H1 (cell line): Measurements from ENCODE around the gene CHRD. TPM values are rescaled to one million over a fixed set of nuclear protein-coding genes. Genes with fewer than 3 reads are reported as not detected.

Source experiments
- SP1 ChIP-seq: IDR thresholded peaks from 2 replicates; pipeline ENCODE4 v1.6.1; 2011; ENCODE audit warnings: low read depth, low read length
- TAF7 ChIP-seq: optimal IDR thresholded peaks from 2 replicates; pipeline ENCODE3; 2011; ENCODE audit warnings: low read depth, mild to moderate bottlenecking, inconsistent platforms, low read length, moderate library complexity, borderline replicate concordance
- ZNF274 ChIP-seq: IDR thresholded peaks from 2 replicates; pipeline ENCODE4 v1.7.0; 2012; ENCODE audit warnings: low read length, borderline replicate concordance; ENCODE audit errors: extremely low read depth
- polyA plus RNA-seq, 7 experiments: library from polyadenylated mRNA; depleted of rRNA in 3 of 7; stranded (reverse) in 5 of 7; unstranded in 2 of 7; fragments of >200 nt in 5 of 7; fragments of 200-250 nt in 2 of 7; gene quantifications; 1 replicate in 5 of 7; 2 replicates in 1 of 7; 4 replicates in 1 of 7; pipeline versions ENCODE4 v1.2.1 to v1.2.3, GENCODE V29; 2011 to 2013; ENCODE audit warnings: missing spikeins in 2 of 7, mixed read lengths in 2 of 7
- total RNA-seq: library from RNA; stranded (reverse); fragmentation: NEBNext Ultra II Directional; extraction: Animal tissue kit (Norgen Biotek cat#: 25700); gene quantifications from 2 replicates; pipeline ENCODE4 v1.2.1, GENCODE V29; 2021
- TF ChIP-seq, protein P1 (sequence below): fragments of 300-600 bp; sonication (generic); IDR thresholded peaks from 2 replicates; pipeline ENCODE4 v1.7.1; 2012; ENCODE audit warnings: low read length, moderate library complexity, mild to moderate bottlenecking, inconsistent platforms; ENCODE audit not compliant: insufficient replicate concordance

The CHRD gene
- total and polyA plus RNA-seq, 2 of the 8 experiments (the other 6 are each of a cell fraction or from before 2014, with no cell fraction given), result 0.62 to 0.86 TPM

DNA sequence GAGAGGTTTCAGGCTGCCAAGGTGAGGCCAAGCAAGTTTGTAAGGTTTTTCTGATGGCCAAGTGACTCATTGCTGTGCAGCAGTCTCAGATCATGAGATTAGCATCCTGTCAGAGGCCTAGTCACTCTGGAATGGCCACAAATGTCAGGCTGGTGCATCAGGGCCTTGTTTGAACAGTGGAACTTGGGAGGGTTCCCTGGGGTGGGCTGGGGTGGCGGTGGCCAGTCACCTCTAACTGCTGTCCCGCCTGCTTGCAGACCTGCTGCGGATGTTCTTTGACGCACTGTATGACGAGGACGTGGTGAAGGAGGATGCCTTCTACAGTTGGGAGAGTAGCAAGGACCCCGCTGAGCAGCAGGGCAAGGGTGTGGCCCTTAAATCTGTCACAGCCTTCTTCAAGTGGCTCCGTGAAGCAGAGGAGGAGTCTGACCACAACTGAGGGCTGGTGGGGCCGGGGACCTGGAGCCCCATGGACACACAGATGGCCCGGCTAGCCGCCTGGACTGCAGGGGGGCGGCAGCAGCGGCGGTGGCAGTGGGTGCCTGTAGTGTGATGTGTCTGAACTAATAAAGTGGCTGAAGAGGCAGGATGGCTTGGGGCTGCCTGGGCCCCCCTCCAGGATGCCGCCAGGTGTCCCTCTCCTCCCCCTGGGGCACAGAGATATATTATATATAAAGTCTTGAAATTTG, 45.2 kb upstream of the CHRD start (continued):
- TF ChIP-seq, protein P1, sequence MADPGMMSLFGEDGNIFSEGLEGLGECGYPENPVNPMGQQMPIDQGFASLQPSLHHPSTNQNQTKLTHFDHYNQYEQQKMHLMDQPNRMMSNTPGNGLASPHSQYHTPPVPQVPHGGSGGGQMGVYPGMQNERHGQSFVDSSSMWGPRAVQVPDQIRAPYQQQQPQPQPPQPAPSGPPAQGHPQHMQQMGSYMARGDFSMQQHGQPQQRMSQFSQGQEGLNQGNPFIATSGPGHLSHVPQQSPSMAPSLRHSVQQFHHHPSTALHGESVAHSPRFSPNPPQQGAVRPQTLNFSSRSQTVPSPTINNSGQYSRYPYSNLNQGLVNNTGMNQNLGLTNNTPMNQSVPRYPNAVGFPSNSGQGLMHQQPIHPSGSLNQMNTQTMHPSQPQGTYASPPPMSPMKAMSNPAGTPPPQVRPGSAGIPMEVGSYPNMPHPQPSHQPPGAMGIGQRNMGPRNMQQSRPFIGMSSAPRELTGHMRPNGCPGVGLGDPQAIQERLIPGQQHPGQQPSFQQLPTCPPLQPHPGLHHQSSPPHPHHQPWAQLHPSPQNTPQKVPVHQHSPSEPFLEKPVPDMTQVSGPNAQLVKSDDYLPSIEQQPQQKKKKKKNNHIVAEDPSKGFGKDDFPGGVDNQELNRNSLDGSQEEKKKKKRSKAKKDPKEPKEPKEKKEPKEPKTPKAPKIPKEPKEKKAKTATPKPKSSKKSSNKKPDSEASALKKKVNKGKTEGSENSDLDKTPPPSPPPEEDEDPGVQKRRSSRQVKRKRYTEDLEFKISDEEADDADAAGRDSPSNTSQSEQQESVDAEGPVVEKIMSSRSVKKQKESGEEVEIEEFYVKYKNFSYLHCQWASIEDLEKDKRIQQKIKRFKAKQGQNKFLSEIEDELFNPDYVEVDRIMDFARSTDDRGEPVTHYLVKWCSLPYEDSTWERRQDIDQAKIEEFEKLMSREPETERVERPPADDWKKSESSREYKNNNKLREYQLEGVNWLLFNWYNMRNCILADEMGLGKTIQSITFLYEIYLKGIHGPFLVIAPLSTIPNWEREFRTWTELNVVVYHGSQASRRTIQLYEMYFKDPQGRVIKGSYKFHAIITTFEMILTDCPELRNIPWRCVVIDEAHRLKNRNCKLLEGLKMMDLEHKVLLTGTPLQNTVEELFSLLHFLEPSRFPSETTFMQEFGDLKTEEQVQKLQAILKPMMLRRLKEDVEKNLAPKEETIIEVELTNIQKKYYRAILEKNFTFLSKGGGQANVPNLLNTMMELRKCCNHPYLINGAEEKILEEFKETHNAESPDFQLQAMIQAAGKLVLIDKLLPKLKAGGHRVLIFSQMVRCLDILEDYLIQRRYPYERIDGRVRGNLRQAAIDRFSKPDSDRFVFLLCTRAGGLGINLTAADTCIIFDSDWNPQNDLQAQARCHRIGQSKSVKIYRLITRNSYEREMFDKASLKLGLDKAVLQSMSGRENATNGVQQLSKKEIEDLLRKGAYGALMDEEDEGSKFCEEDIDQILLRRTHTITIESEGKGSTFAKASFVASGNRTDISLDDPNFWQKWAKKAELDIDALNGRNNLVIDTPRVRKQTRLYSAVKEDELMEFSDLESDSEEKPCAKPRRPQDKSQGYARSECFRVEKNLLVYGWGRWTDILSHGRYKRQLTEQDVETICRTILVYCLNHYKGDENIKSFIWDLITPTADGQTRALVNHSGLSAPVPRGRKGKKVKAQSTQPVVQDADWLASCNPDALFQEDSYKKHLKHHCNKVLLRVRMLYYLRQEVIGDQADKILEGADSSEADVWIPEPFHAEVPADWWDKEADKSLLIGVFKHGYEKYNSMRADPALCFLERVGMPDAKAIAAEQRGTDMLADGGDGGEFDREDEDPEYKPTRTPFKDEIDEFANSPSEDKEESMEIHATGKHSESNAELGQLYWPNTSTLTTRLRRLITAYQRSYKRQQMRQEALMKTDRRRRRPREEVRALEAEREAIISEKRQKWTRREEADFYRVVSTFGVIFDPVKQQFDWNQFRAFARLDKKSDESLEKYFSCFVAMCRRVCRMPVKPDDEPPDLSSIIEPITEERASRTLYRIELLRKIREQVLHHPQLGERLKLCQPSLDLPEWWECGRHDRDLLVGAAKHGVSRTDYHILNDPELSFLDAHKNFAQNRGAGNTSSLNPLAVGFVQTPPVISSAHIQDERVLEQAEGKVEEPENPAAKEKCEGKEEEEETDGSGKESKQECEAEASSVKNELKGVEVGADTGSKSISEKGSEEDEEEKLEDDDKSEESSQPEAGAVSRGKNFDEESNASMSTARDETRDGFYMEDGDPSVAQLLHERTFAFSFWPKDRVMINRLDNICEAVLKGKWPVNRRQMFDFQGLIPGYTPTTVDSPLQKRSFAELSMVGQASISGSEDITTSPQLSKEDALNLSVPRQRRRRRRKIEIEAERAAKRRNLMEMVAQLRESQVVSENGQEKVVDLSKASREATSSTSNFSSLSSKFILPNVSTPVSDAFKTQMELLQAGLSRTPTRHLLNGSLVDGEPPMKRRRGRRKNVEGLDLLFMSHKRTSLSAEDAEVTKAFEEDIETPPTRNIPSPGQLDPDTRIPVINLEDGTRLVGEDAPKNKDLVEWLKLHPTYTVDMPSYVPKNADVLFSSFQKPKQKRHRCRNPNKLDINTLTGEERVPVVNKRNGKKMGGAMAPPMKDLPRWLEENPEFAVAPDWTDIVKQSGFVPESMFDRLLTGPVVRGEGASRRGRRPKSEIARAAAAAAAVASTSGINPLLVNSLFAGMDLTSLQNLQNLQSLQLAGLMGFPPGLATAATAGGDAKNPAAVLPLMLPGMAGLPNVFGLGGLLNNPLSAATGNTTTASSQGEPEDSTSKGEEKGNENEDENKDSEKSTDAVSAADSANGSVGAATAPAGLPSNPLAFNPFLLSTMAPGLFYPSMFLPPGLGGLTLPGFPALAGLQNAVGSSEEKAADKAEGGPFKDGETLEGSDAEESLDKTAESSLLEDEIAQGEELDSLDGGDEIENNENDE, result no peak
- TF ChIP-seq ZNF274, result no peak
- TF ChIP-seq TAF7, result no peak
- peak; percentile 11; the same call in 1 of the 2 replicates for TF ChIP-seq SP1
